Loucy (cell line): Measurements from ENCODE around the gene F2RL3.

Source experiments
- EZH2phosphoT487 ChIP-seq: fragments of 200-600 bp; IDR thresholded peaks from 2 replicates; pipeline ENCODE4 v1.6.1; 2018; ENCODE audit warnings: antibody characterized with exemption, mild to moderate bottlenecking, moderate library complexity, borderline replicate concordance
- TF ChIP-seq, protein P1 (sequence below): fragments of 200-600 bp; sonication (generic); conservative IDR thresholded peaks from 2 replicates; pipeline ENCODE4 v1.5.1; 2014; ENCODE audit warnings: mild to moderate bottlenecking, antibody characterized with exemption, low read length

GRCh38 chr19:16889883-16890460 is 1.2 kb downstream of the F2RL3 start:
- TF ChIP-seq, protein P1, sequence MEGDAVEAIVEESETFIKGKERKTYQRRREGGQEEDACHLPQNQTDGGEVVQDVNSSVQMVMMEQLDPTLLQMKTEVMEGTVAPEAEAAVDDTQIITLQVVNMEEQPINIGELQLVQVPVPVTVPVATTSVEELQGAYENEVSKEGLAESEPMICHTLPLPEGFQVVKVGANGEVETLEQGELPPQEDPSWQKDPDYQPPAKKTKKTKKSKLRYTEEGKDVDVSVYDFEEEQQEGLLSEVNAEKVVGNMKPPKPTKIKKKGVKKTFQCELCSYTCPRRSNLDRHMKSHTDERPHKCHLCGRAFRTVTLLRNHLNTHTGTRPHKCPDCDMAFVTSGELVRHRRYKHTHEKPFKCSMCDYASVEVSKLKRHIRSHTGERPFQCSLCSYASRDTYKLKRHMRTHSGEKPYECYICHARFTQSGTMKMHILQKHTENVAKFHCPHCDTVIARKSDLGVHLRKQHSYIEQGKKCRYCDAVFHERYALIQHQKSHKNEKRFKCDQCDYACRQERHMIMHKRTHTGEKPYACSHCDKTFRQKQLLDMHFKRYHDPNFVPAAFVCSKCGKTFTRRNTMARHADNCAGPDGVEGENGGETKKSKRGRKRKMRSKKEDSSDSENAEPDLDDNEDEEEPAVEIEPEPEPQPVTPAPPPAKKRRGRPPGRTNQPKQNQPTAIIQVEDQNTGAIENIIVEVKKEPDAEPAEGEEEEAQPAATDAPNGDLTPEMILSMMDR, result no peak
- no peak for TF ChIP-seq EZH2phosphoT487
